Measurements from ENCODE around the gene HTR3D.
"Not testable (repeated sequence)": the region's sequence is repeated elsewhere in the genome, so short reads cannot be mapped to it uniquely, and the experiment has no call there.

The HTR3D gene

DNA sequence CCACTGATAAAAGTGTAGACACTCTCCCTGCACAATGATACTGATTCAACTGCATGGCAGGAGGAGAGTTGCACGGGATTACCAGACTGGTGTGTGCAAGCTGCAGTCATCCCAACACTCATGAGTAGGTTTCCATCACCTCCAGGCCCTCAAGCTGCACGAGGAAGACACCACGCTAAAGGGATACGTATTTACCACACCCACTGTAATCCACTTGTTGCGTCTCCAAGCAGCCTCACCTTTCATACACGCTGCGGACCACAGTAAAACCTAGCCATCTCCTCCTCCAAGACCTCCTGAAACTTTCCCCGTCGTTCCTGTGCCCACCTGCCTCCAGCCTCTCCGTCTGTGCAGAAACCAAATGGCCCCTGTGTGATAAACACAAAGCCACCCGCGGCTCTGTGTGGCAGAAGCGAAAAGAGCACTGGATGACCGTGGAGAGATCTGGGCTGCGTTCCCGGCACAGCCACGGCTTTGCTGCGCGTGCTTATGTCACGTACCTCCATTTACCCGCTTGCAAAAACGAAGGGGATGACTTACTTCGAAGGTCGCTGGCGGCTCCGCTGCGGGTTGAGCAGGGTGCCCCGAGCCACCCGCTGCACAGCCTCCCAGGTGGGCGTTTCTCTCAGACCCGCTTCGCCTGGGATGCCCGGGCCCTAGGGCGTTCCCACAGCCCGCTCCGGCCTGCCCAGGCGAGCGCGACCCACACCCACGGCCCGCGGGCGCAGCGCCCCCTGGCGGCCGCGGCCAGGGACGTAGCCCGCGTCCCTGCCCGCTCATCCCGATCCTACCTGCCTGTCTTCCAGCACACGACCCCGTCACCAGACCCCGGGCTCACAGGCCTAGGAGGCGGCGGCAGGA, 14.5 kb upstream of the HTR3D start:
- peak; percentile 71 for DNase-seq

DNA sequence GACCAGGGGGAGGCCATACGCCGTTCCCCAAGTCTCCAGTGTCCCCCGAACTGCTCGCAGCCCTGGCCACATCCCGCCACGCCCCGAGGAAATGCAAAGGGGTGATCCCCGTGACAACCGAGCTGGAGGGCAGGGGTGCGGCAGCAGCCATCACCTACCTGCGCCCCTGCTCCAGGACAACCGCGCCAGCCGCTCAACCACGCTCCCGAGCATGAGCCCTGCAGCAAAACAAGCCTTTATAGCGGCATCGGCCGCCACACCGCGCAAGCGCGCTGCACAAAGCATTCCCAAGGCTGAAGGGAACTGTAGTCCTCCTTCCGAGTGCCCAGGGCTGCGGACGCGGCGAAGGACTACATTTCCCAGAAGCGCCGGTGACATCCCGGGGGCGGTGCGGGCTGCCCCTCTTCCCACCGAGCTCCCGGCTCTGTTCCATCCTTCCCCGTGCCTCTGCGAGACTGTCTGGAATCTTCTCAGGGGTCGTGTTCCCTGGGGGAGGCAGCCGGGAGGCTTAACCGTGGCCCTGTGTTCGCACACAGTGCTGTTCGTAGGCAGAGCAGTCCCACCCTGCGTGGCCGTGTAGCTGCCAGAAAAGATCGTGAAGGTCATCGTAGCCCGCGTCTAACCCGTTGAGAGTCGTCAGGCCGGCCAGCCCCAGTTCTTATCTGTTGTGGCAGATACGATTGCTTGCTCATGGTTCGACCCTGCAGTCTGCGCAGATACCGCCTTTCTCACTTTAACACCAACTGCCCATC, 13.7 kb upstream of the HTR3D start, which contains the start of gene ABCC5:
Gene ABCC5, minus strand, starts transcription at position 213 of the 752 bp plus-strand sequence. CDS start 3,492 bp downstream, outside the sequence.
- peak; percentile 82 for DNase-seq

DNA sequence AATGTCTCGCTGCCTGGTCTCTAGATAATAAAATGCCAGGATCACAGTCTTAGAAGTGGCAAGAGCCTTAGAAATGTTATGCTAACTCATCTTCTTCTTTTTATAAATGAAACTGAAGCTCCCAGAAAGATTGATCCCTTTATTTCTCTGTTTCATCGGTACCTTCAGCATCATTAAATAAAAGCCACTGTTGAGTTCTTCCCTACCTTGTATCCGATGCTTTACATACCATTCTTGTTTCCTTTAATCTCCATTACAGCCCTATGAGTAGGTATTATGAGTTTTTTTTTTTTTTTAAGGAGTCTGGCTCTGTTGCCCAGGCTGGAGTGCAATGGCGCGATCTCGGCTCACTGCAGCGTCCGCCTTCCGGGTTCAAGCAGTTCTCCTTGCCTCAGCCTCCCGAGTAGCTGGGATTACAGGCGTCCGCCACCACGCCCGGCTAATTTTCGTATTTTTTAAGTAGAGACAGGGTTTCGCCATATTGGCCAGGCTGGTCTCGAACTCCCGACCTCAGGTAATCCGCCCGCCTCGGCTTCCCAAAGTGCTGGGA, 13.0 kb upstream of the HTR3D start:
- DNase-seq, result no peak

DNA sequence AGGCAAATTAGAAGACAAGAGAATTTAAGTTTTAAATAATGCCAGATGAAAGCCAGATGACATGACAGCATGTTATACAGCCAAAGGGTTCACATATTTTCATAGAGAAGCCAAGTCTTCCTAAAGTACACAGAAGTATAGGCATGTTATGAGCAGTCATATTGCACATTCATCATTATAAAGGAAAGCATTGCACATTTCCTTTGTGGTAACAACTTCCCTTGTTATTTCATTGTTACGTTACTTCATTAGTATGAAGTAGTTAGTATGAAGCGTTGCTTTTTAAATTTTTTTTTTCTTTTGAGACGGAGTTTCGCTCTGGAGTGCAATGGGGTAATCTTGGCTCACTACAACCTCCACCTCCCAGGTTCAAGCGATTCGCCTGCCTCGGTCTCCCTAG, 9.2 kb upstream of the HTR3D start:
- no peak for DNase-seq

DNA sequence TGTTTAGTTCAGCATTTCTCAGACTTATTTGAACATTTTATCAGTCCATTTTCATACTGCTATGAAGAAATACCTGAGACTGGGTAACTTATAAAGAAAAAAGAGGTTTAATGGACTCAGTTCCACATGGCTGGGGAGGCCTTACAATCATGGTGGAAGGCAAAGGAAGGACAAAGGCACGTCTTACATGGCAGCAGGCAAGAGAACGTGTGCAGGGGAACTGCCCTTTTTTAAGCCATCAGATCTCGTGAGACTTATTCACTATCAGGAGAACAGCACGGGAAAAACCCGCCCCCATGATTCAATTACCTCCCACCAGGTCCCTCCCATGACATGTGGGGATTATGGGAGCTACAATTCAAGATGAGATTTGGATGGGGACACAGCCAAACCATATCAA, 6.3 kb upstream of the HTR3D start:
- DNase-seq, result not testable (repeated sequence)

DNA sequence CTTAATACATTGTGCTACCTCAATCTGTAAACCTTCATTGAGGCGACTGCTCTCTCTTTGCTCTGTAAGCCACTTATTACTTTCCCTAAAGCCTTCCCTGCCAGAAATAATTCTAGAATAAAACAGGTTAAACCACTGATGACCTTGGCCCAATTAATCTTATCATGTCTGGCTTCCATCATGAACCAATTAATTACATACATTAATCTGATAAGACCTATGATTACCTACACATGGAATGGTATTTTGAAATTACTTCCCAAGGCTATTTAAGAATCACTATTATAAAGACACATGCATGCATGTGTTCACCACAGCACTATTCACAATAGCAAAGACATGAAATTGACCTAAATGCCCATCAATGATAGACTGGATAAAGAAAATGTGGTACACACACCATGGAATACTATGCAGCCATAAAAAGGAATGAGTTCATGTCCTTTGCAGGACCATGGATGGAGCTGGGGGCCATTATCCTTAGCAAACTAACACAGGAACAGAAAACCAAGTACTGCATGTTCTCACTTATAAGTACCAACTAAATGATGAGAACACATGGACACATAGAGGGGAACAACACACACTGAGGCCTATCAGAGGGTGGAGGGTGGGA, 3.2 kb upstream of the HTR3D start:
- DNase-seq, result not testable (repeated sequence)

DNA sequence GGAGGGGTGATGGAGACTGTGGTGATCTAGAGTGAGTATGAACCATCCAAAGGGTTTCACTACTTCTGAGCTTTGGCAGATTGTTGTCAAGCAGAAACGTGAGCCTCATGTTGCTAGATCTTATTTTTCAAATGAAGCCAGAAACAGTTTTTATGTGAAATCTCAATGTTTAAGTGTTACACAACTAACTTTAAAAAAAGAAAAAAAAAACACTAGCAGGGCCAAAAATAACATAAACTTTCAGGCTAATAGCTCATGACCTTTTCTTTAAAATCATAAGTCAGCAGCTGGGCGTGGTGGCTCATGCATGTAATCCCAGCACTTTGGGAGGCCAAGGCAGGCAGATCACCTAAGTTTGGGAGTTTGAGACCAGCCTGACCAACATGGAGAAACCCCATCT, 2.1 kb upstream of the HTR3D start:
- DNase-seq, result no peak

DNA sequence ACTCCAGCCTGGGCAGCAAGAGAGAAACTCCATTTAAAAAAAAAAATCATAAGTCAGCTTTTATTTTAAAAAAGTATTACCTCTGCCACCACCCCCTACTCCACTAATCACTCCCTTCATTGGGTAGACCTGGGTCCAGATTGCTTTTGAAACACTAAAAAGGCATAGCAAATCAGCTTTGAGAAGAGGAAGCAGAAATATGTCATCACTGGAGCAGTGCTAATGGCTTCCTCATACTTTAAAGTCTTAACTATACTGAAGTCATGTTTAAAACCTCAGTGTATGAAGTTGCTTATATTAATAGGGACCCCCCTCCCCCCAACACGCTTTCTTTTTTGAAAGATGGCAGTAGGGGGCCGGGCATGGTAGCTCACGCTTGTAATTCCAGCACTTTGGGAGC, 1.0 kb upstream of the HTR3D start:
- no peak for DNase-seq

DNA sequence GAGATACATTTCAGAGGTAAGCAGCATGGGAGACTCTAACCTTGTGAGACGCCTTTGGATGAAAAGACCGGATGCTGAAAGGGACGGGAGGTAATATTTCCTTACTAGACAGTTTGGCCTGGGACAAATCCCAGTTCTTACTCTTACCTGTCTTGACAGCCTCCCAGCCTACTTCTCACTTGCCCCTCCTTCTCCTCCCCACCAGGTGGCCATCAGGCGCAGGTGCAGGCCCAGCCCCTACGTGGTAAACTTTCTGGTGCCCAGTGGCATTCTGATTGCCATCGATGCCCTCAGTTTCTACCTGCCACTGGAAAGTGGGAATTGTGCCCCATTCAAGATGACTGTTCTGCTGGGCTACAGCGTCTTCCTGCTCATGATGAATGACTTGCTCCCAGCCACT, 6.3 kb downstream of the HTR3D start:
- DNase-seq, result no peak

DNA sequence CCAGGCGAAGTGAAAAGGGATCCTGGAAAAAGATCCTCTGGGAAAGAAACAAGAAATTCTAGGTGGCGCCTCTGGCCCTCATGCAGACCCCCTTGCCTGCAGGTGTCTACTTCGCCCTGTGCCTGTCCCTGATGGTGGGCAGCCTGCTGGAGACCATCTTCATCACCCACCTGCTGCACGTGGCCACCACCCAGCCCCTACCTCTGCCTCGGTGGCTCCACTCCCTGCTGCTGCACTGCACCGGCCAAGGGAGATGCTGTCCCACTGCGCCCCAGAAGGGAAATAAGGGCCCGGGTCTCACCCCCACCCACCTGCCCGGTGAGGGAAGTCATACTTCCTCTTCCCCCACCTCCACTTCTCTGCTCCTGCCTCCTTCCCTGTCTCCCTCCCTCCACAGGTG, 6.8 kb downstream of the HTR3D start:
- not testable (repeated sequence) for DNase-seq

DNA sequence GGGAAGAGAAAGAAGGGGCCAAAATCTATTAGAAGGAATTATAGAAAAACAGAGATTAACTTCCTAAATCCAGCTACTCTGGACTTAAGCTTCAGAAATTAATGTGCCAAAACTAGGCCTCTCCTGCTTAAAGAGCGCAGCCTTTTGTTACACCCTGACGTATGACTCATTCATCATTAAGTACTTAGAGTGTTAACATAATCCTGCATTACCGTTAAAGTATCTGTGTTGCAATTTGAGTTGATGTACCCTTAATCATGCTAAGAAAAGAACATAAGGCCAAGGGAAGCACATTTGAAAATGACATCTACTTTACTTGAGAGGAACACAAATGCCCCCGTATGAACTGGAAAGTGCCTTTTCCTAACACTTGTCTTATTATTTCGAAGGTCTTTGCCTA, 7.9 kb downstream of the HTR3D start:
- no peak for DNase-seq

DNA sequence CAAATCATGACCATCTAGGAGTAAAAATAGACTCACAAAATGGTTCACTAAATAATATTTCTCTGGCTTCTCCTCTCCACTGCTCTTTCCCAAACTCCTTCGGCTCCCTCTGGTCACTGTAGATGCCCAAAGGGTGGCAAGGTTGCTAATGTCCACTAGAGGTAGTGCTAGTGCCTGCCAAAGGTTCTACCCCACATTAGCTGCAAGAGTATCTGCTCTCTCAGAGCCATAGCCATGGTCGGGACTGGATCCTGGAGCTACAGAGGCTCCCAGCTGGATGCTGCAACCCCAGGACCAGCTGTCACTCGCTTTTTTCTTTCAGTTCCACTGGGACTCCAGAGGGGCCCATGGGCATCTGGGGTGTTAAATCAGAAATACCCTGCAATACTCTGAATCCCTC, 8.5 kb downstream of the HTR3D start:
- DNase-seq, result no peak

DNA sequence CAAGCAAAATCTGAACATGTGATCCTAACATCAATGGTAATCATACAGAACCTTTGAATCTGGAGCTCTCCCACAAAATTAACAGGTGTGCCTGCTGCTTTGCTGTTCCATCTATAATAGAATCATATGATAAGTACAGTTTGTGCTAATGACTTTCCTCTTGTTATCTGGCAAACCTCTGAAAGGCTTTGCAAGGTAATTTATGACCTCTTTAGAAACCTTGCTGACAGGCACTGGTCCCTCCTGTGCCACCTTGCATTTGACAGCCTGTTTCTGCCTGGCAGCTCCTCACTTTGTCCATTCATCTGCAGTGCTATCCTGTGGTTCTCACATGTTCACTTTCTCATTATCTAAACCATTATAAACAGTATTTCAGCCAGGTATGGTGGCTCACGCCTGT, 11.1 kb downstream of the HTR3D start:
- DNase-seq, result no peak

DNA sequence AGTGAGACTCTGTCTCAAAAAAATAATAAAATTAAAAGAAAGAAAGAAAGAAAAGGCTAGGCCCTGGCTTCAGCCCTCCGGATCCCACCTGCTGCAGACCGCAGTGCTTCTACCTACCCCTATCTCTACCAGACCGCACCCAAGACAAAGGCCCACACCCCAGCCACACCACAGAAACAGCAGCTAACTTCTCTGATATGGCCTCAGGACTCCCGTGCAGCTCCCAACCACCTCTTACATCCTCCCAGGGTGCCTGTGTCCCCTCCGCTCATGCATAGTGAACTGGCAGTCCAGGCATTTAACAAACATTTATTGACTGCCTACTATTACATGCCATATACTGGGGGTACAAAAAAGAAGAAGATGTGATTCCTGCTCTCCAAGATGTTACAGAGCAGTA, 14.5 kb downstream of the HTR3D start:
- no peak for DNase-seq

DNA sequence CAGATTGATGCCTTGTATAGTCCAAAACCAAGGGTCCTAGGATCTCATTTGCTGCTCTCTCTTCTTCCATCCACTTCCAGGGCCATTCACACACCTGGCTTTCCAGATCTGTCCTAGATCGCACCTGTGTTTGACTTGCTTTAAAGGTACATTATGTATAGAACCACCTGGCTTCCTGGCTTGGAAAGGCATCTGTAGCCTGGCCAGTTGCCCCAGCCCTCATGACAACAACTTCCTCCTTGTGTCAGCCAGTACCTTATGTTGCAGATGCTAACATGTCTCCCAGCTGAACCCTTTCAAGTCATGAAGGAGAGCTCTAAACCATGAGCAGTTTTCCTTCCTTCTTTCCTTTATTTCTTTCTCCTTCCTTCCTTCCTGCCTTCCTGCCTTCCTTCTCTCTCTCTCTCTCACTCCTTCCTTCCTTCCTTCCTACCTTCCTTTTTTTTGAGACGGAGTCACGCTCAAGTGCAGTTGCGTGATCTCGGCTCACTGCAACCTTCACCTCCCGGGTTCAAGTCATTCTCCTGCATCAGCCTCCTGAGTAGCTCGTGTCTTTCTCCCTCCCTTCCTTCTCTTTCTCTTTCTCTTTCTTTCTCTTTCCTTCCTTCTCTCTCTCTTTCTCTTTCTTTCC, 18.8 kb downstream of the HTR3D start:
- no peak for DNase-seq

DNA sequence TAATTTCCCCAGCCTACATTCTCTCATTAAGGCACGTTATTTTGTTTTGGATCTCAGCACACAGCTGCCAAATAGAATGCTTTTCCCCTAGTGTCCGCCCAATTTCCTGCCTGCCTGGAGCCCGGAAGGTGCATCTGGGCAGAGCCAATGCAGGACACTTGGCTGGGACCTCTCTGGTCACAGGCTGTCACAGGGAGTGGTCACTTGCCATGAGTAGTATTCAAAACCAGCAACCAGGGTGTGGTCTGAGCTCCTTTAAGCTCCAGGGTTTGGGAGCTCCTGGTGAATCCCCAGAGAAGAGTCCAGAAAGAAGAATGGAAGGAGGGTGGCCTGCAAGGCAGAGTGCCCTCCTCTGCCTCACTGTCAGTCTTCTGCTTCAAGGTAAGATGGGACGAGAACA, 21.2 kb downstream of the HTR3D start, which contains the start of gene HTR3C:
Gene HTR3C, plus strand, starts transcription at position 281 of the 400 bp plus-strand sequence. Its CDS starts 34 bp downstream, at position 315.
- DNase-seq, result no peak

DNA sequence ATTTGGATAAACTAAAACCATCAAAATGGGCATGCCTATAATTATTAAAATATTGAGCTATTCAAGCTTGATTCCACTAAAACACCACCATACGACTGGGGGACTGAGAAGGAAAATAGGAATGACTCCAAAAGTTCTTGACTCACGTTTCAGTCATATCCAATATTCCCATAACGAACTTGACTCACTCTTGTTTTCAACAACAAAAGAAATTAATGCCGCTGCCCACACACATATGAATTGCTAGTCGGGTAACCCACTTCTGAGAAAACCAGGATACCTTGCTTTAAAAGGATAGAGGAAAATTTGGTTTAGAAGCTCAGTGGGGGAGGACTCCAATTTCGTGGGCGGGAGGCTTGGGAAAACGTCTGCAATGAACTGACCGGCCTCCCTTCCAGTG, 26.5 kb downstream of the HTR3D start:
- no peak for DNase-seq

DNA sequence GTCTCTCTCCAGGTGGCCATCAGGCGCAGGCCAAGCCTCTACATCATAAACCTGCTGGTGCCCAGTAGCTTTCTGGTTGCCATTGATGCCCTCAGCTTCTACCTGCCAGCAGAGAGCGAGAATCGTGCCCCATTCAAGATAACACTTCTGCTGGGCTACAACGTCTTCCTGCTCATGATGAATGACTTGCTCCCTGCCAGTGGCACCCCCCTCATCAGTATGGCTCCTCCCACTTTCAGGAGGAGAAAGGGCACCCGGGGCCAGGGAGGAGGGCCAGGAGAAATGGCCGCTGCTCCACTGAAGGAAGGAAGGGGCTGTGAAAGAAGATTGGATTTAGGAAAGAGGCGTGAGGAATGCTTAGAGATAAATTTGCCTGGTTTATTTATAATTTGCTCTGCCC, 27.9 kb downstream of the HTR3D start:
- no peak for DNase-seq

DNA sequence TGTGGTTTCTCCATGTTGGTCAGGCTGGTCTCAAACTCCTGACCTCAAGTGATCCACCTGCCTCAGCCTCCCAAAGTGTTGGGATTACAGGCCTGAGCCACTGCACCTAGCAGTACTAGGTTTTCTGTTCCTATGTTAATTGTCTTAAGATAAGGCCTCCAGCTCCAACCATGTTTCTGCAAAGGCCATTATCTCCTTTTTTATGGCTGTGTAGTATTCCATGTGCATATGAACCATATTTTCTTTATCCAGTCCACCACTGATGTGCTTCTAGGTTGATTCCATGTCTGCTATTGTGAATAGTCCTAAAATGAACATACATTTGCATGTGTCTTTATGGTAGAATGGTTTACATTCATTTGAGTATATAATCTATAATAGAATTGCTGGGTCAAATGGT, 31.1 kb downstream of the HTR3D start:
- no peak for DNase-seq

DNA sequence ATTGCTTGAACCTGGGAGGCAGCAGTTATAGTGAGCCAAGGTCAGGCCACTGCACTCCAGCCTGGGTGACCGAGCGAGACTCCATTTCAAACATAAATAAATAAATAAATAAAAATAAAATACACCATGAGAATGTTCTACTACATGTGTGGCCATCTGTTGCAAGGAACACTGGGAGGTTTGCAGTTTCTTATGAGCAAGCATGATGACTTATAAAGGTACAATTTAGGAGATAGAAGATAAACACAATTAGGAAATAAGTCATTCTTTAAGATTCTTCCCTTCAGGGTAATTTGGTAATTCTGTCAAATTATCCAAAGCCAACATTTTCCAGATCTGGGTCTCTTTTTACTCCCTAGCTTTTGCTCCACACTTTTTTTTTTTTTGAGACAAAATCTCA, 34.7 kb downstream of the HTR3D start:
- no peak for DNase-seq

DNA sequence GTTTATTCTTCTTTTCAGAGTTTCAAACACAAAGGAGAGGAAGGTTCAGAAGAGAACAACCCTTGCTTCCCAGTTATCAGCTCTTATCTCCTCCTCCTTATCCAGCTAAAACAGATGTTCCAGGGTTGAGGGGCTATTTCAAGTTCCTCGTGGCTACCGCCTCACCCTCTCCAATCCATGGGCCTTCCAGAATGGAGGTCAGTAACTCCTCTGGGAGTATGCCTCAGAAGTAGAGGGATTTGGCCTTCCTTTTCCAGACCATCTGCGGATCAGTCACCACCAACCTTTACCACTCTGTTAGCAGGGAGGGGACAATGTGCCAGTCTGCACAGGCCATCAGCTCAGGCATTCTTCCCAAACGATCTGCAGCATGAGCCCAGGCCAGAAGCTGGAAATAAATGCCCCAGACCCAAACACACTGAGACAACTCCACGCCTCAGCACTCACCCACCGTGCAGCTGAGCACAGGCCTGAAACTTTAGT, 36.1 kb downstream of the HTR3D start:
- DNase-seq, result no peak

DNA sequence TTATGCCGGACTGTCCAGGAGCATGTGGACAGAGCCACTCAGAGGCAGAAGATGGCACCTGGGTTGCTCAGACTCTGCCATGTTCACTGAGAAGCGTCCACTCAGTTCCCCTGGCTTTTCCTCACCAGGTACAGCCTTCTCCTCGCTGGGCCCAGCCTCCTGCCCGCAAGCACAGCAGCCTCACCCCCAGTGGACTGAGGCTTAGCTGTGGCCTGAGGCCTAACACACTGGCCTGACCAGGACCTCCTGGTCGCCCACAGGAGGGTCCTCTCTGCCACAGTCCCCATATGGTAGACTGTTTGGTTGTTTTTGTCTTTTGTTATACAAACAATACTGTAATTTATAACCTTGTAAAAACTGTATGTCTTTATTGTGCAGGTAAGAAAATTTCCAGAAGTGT, 36.8 kb downstream of the HTR3D start:
- DNase-seq, result no peak

DNA sequence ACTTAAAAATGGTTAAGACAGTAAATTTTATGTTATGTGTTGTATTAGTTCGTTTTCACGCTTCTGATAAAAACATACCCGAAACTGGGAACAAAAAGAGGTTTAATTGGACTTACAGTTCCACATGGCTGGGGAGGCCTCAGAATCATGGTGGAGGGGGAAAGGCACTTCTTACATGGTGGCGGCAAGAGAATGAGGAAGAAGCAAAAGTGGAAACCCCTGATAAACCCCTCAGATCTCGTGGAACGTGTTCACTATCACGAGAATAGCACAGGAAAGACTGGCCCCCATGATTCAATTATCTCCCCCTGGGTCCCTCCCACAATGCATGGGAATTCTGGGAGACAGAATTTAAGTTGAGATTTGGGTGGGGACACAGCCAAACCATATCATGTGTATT, 39.6 kb downstream of the HTR3D start:
- DNase-seq, result not testable (repeated sequence)

Measured in activated T-cell treated with anti-CD3 and anti-CD28 coated beads, Interleukin-2, amount 50 U/mL, for 1 hour (primary cell).